Heart right ventricle (tissue), 16 donors: ENCODE data around the gene KCNA10. TPM values are rescaled to one million over a fixed set of nuclear protein-coding genes. Genes with fewer than 3 reads are reported as not detected.

Source experiments
- ATAC-seq, 8 donors: fragments of 200-7000 bp; cut with Tn5 transposase; one replicate each; pipeline ENCODE4 v1.9.1; 2020; ENCODE audit warnings: mild to moderate bottlenecking in 8 of 8, moderate library complexity in 8 of 8, moderate number of reproducible peaks in 1 of 8
- DNase-seq, 2 donors: peaks; one replicate each; pipeline ENCODE4 v3.0.0-alpha.2; 2020
- H3K27ac ChIP-seq, 10 donors: fragments of 200-600 bp; sonication (generic) in 2 of 10; one replicate each; pipeline versions ENCODE4 v1.5.0 to v1.8.0; 2020 to 2022; ENCODE audit warnings: mild to moderate bottlenecking in 3 of 10
- H3K27me3 ChIP-seq, 7 donors: fragments of 200-600 bp; one replicate each; pipeline ENCODE4 v1.8.0; 2021 to 2022; ENCODE audit warnings: mild to moderate bottlenecking in 2 of 7
- H3K36me3 ChIP-seq, 9 donors: fragments of 200-600 bp; sonication (generic) in 1 of 9; one replicate each; pipeline versions ENCODE4 v1.5.0 to v1.8.0; 2020 to 2022; ENCODE audit warnings: mild to moderate bottlenecking in 2 of 9
- H3K4me1 ChIP-seq, 9 donors: fragments of 200-600 bp; sonication (generic) in 1 of 9; one replicate each; pipeline versions ENCODE4 v1.5.0 to v1.8.0; 2020 to 2022; ENCODE audit warnings: mild to moderate bottlenecking in 4 of 9
- H3K4me3 ChIP-seq, 10 donors: fragments of 200-600 bp; sonication (generic) in 2 of 10; one replicate each; pipeline versions ENCODE4 v1.5.0 to v1.8.0; 2020 to 2022; ENCODE audit warnings: mild to moderate bottlenecking in 7 of 10, moderate library complexity in 2 of 10
- H3K9me3 ChIP-seq, 11 donors: fragments of 200-600 bp in 10 of 11; sonication (generic) in 2 of 11; one replicate each; pipeline versions ENCODE4 v1.5.0 to v1.8.0; 2013 to 2022; ENCODE audit warnings: mild to moderate bottlenecking in 2 of 11, control low read depth in 1 of 11, moderate library complexity in 1 of 11
- WGBS, 2 donors: extraction: QIAGEN DNeasy Blood & Tissue Kit; methylation state at CpG; one replicate each; pipeline ENCODE4 v1.1.7; 2013; ENCODE audit warnings: inconsistent platforms in 1 of 2; 5-methylcytosine and 5-hydroxymethylcytosine counted together
- intact Hi-C, 10 donors: fragments of 100-400 bp; cut with DNase I; formaldehyde crosslinking; loops; one replicate each; pipeline versions ENCODE4 v1.11.1 to v1.14.2; 2022
- polyA plus RNA-seq, 2 donors: library from polyadenylated mRNA; stranded (reverse); fragments of 200-250 nt; gene quantifications; one replicate each; pipeline ENCODE4 v1.2.3, GENCODE V29; 2013
- total RNA-seq, 10 donors: library from RNA; stranded (reverse); fragmentation: NEBNext Ultra II Directional in 3 of 10; extraction: Animal tissue kit (Norgen Biotek cat#: 25700) in 3 of 10; gene quantifications; one replicate each; pipeline versions ENCODE4 v1.2.1 to v1.2.4, GENCODE V29; 2021 to 2023
- TF ChIP-seq, protein P1 (sequence below), 9 donors: fragments of 200-600 bp; sonication (generic) in 2 of 9; IDR thresholded peaks; one replicate each; pipeline versions ENCODE4 v1.5.0 to v1.8.0; 2021 to 2022; ENCODE audit warnings: antibody characterized with exemption in 9 of 9, mild to moderate bottlenecking in 5 of 9, moderate library complexity in 1 of 9
- donor health status: Arrhythmogenic right ventricular cardiomyopathy.
- donor health status: ischemic (EF 13 %, LVEDD 7.1; RV severe dilation, severe dysfunction).
- donor health status: healthy with polysubstance abuse.
- donor health status: DM: no; HTN: yes; CAD: no.
- donor health status: DM: no; HTN: no; CAD: no.
- donor health status: ischemic (EF 25% LVEDD 6.9; RV normal size, moderate dysfunction).
- donor health status: ischemic (EF 25% LVEDD 5.7; RV mildly dilated, moderate dysfunction).
- donor health status: healthy.
- donor health status: DM: yes; HTN: yes; CAD: no.
- donor health status: Ischemic cardiomyopathy.
- donor health status: ischemic (EF 35%, LVEDD 5.7; RV mildly dilated, moderate dysfunction).
- donor health status: nonischemic (EF 11% LVEDD 7.7; RV severe dilation, severe dysfunction).
- donor health status: DM: yes; HTN: yes; CAD: no.
- donor health status: PGD.
- donor health status: ischemic (EF 29% LVEDD 5.4; RV normal size, mild dysfunction).
- donor health status: nonischemic (EF 23%, LVEDD 6.1; RV moderate dilation, normal function).

Gene KCNA10
- total and polyA plus RNA-seq, 12 donors: not detected

DNA sequence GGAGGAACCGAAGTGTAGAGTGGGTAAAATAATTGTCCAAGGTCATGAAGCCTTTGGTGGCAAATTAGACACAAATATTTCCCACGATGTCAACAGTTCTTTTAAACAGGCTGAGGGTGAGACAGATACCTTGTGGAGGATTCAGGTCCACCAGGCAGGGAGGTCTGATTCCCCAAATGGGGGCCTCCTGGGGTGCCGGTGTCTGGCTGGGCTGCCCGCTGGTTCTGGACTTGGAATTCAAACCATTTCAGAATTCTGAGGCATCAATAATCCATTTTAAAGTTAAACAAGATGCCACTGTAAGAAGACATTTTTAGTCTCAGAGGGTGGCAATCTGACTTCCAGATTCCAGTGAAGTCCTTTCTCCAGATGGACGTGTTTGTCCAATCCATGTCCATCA lies 15.5 kb downstream of the KCNA10 start:
- Histone ChIP-seq H3K27me3 (peaks cover 0 to 8% (median 0%) of the 10 kb centered on the region in 7 donors), H3K4me1 (peaks cover 0 to 10% (median 0%) of the 10 kb centered on the region in 9 donors), H3K4me3 (no peak overlapping the region), H3K36me3 (no peaks in the 10 kb centered on the region), H3K9me3 (no peaks in the 10 kb centered on the region), H3K27ac (no peak overlapping the region)
- DNase-seq: no peak
- intact Hi-C loops: no loop called here
- ATAC-seq: no peak
- TF ChIP-seq, protein P1, sequence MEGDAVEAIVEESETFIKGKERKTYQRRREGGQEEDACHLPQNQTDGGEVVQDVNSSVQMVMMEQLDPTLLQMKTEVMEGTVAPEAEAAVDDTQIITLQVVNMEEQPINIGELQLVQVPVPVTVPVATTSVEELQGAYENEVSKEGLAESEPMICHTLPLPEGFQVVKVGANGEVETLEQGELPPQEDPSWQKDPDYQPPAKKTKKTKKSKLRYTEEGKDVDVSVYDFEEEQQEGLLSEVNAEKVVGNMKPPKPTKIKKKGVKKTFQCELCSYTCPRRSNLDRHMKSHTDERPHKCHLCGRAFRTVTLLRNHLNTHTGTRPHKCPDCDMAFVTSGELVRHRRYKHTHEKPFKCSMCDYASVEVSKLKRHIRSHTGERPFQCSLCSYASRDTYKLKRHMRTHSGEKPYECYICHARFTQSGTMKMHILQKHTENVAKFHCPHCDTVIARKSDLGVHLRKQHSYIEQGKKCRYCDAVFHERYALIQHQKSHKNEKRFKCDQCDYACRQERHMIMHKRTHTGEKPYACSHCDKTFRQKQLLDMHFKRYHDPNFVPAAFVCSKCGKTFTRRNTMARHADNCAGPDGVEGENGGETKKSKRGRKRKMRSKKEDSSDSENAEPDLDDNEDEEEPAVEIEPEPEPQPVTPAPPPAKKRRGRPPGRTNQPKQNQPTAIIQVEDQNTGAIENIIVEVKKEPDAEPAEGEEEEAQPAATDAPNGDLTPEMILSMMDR (IDR thresholded peaks at IDR 0.05): no peak
- WGBS, 2 donors: 83 to 84% methylated on average over 5 of the region's 5 CpGs

DNA sequence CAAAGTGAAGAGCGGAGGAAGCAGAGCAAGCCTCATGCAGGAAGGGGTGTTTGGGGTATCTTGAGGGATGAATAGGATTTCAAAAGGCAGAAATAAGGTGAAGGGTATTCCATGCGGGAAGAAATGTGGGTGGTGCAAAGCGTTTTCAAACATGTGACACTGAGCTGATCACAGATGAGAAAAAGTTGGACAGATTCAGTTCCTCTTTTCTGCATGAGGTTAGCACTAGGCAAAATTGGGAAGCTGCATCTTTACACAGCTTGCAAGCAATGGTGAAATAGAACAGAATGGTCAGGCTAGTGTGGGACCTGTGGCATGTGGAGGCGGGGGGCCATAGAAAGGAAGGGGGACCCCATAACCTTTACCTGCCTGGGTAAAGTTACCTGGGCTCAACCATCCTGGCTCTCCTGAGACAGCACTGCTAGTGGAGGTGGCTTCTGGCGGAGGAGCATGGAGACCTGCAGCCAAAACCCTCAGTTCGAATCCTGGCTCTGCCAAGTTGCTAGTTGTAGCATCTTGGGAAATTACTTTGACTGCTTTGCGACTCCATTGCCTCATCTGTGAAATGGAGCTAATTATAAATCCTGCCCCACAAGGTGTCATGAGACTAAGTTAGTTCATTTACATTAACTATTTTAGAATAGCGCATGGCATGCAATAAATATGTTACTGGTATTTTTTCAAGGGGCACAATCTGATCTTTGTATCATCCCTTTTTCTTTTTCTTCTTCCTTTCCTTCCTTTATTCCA lies 16.4 kb downstream of the KCNA10 start:
- H3K4me3 ChIP-seq: no peak overlapping the region
- TF ChIP-seq, protein P1 (IDR thresholded peaks at IDR 0.05): no peak
- WGBS, 2 donors: 79 to 87% methylated on average over 8 of the region's 8 CpGs
- peaks cover 0 to 10% (median 0%) of the 10 kb centered on the region in 9 donors for H3K4me1 ChIP-seq
- no peaks in the 10 kb centered on the region for H3K9me3 ChIP-seq
- H3K27me3 ChIP-seq: peaks cover 0 to 8% (median 0%) of the 10 kb centered on the region in 7 donors
- intact Hi-C loops: no loop called here
- H3K27ac ChIP-seq: no peak overlapping the region
- no peak for DNase-seq
- H3K36me3 ChIP-seq: no peaks in the 10 kb centered on the region
- ATAC-seq: peak in 4 of 8 donors; percentile 16 to 49 (median 38)

- H3K36me3 ChIP-seq: no peaks in the 10 kb centered on the region
- H3K4me3 ChIP-seq: no peak overlapping the region
- no peaks in the 10 kb centered on the region for H3K9me3 ChIP-seq
- TF ChIP-seq, protein P1 (IDR thresholded peaks at IDR 0.05): no peak
- WGBS, 2 donors: 78 to 83% methylated on average over 6 of the region's 6 CpGs
- intact Hi-C loops: no loop called here
- H3K27ac ChIP-seq: no peak overlapping the region
- peaks cover 0 to 8% (median 0%) of the 10 kb centered on the region in 7 donors for H3K27me3 ChIP-seq
- DNase-seq (no peak), ATAC-seq (no peak)
- H3K4me1 ChIP-seq: peaks cover 0 to 10% (median 0%) of the 10 kb centered on the region in 9 donors
Measured at GRCh38 chr1:110501488-110502132, 17.4 kb downstream of the KCNA10 start.

GRCh38 chr1:110498270-110498669 lies 20.7 kb downstream of the KCNA10 start:
- Histone ChIP-seq H3K36me3 (no peaks in the 10 kb centered on the region), H3K4me1 (peaks cover 0 to 9% (median 0%) of the 10 kb centered on the region in 9 donors), H3K27me3 (peaks cover 0 to 8% (median 0%) of the 10 kb centered on the region in 7 donors), H3K27ac (no peak overlapping the region), H3K9me3 (no peaks in the 10 kb centered on the region), H3K4me3 (no peak overlapping the region)
- TF ChIP-seq, protein P1 (IDR thresholded peaks at IDR 0.05): no peak
- intact Hi-C loops: loop anchor here in 8 of 10 donors (5.0 to 10.0 kb wide), 4 partner anchors 86 to 296 kb away; no protein-coding TSS in a partner anchor
- 72 to 75% methylated on average over 6 of the region's 6 CpGs for WGBS, 2 donors
- ATAC-seq (no peak), DNase-seq (no peak)
